ENCODE data around the gene TRIM2.

The TRIM2 gene

DNA sequence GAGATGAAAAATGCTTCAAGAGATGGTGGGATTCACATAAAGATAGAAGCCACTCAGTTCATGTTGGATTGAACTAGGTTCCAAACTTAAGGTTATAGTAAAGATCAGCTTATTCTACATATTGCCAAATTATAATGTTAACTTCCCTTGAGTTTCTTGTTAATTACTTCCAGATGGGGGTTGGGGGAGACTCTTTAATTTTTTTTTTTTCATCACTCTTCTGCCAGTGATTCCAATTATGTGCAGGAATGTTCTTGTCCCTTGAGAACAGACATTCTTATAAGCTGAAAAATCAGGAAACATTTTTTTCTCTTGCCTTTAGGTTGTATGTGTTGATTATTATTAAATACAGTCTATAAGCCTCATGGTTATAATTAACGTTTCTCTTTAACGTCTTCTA is 170.2 kb downstream of the TRIM2 start:
- no peak for DNase-seq (ENCODE audit: low read depth in 2 of 2)

DNA sequence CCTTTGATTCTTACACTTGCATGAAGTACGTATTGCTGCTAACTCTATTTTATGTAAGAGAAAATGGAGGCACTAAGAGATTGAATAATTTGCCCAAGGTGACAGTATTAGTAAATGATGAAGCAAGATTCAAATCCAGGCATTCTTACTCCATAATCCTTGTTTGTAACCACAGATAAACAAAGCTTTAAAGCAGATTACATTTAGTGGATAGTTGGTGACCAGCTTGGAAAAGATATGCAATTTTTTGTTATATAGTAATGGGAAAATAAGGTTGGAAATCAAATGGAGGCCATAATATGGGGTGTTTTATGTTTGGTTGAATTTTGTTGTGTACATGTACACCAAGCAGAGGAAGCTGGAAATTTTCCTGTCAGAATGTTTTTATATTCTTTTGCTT is 171.1 kb downstream of the TRIM2 start:
- no peak for DNase-seq (ENCODE audit: low read depth in 2 of 2)

DNA sequence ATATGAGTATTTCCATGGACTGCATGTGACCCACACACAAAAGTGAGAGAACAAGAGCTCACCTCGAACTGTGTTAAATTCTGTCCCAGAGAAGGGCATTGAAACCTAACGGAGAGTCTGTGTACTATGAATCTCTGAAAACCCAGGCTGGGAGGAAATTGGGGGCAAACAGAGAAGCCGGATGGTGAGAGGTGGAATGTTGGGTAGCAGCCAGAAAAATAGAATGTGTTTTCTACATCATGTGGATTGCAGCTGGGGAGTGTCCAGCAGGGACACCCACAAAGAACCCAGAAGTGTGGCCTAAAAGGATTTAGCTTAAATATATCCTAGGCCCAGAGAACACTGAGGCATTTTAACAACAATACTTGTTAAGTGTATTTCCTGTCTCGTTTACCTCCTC is 178.9 kb downstream of the TRIM2 start:
- DNase-seq (ENCODE audit: low read depth in 2 of 2), result no peak

DNA sequence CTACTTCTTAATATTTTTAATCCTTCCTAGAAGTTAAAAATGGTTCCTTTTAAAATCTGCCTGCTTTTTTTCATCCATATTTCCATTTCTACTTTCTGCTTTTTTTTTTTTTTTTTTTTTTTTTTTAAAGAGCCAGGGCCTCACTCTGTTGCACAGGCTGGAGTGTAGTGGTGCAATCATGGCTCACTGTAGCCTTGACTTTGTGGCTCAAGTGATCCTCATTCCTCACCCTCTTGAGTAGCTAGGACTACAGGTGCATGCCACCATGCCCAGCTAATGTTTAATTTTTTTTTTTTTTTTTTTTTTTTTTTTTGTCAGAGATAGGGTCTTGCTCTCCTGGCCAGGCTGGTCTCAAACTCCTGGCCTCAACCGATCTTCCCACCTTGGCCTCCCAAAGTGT is 179.9 kb downstream of the TRIM2 start:
- DNase-seq (ENCODE audit: low read depth in 2 of 2), result no peak

DNA sequence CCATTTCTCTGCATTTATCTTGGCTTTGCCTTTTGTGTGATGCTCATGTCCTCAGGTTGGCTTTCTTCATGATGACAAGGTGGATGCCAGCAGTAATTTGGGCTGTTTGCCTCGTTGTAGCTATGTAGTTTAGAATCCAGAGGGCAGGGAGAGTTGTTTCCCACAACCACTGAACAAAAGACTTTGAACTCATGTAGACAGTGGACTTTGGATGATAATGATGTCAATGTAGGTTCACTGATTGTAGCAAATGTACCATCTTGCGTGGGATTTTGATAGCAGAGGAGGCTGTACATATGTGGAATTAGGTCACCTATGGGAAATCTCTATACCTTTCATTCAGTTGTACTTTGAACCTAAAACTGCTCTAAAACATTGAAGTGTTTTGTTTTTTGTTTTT is 181.5 kb downstream of the TRIM2 start:
- no peak for DNase-seq (ENCODE audit: low read depth in 2 of 2)

DNA sequence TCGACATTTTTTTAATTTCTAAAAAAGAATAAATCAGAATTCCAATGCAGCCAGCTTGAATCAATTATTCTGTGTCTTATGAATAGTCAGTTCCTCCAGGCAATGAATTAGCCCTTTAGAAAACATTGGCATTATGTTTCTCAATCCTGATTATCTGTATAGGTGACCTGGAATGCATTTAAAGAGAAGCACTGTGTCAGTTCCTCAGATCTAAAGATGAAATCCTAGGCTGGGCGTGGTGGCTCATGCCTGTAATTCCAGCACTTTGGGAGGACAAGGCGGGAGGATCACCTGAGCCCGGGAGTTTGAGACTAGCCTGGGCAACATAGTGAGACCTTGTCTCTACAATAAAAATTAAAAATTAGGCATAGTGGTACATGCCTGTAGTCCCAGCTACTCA is 183.7 kb downstream of the TRIM2 start:
- DNase-seq (ENCODE audit: low read depth in 2 of 2), result no peak
